H9 (cell line): ENCODE results near the gene CCDC57. TPM values are rescaled to one million over a fixed set of nuclear protein-coding genes. Genes with fewer than 3 reads are reported as not detected.
A peak's percentile ranks its signal among the peaks of the same experiment; 100 is the strongest.

ENCODE experiments used
- DNase-seq: peaks from one replicate; pipeline ENCODE4 v3.0.0-alpha.2; 2017
- H2AFZ ChIP-seq: one replicate; pipeline ENCODE4 v1.6.1; 2013; ENCODE audit warnings: mild to moderate bottlenecking, low read length, control low read depth, moderate library complexity
- H2AK5ac ChIP-seq: 2 replicates; pipeline ENCODE4 v1.6.1; 2013; ENCODE audit warnings: low read length, control low read depth, mixed read lengths; ENCODE audit not compliant: insufficient read length
- H2BK120ac ChIP-seq: one replicate; pipeline ENCODE4 v1.6.1; 2013; ENCODE audit warnings: low read depth, mild to moderate bottlenecking, low read length, control low read depth, inconsistent platforms; ENCODE audit not compliant: poor library complexity, severe bottlenecking
- H2BK12ac ChIP-seq: 2 replicates; pipeline ENCODE4 v1.6.1; 2013; ENCODE audit warnings: low read length, control low read depth, mixed read lengths, low read depth; ENCODE audit not compliant: insufficient read length
- H2BK15ac ChIP-seq: 2 replicates; pipeline ENCODE4 v1.6.1; 2013; ENCODE audit warnings: low read depth, low read length, control low read depth
- H2BK20ac ChIP-seq: one replicate; pipeline ENCODE4 v1.6.1; 2013; ENCODE audit warnings: low read depth, mild to moderate bottlenecking, low read length, control low read depth, inconsistent platforms; ENCODE audit not compliant: poor library complexity, severe bottlenecking
- H2BK5ac ChIP-seq: 2 replicates; pipeline ENCODE4 v1.6.1; 2013; ENCODE audit warnings: low read length, control low read depth, mixed read lengths; ENCODE audit not compliant: insufficient read length
- H3K14ac ChIP-seq: 2 replicates; pipeline ENCODE4 v1.6.1; 2013; ENCODE audit warnings: low read length, control low read depth; ENCODE audit not compliant: insufficient read depth
- H3K18ac ChIP-seq: 2 replicates; pipeline ENCODE4 v1.6.1; 2013; ENCODE audit warnings: low read depth, mild to moderate bottlenecking, mixed read lengths, low read length, control low read depth; ENCODE audit not compliant: insufficient read length
- H3K23ac ChIP-seq: 2 replicates; pipeline ENCODE4 v1.6.1; 2013; ENCODE audit warnings: low read length, control low read depth, mixed read lengths, low read depth; ENCODE audit not compliant: insufficient read length
- H3K23me2 ChIP-seq: 2 replicates; pipeline ENCODE4 v1.6.1; 2013; ENCODE audit warnings: low read depth, mild to moderate bottlenecking, mixed read lengths, low read length, control low read depth; ENCODE audit not compliant: insufficient read length, poor library complexity, severe bottlenecking
- H3K27ac ChIP-seq: 2 replicates; pipeline ENCODE4 v1.5.1; 2013; ENCODE audit warnings: low read length, control low read depth, mixed read lengths, low read depth; ENCODE audit not compliant: insufficient read length
- H3K27me3 ChIP-seq: 2 replicates; pipeline ENCODE4 v1.6.1; 2013; ENCODE audit warnings: low read length, control low read depth, inconsistent platforms; ENCODE audit not compliant: insufficient read depth
- H3K4ac ChIP-seq: 2 replicates; pipeline ENCODE4 v1.6.1; 2013; ENCODE audit warnings: low read depth, mild to moderate bottlenecking, control low read depth, inconsistent platforms, low read length, moderate library complexity
- H3K4me1 ChIP-seq: 2 replicates; pipeline ENCODE4 v1.6.1; 2013; ENCODE audit warnings: low read length, control low read depth, inconsistent platforms; ENCODE audit not compliant: insufficient read depth
- H3K4me2 ChIP-seq: 2 replicates; pipeline ENCODE4 v1.6.1; 2013; ENCODE audit warnings: low read length, control low read depth, mixed read lengths; ENCODE audit not compliant: insufficient read length, insufficient read depth
- H3K56ac ChIP-seq: 2 replicates; pipeline ENCODE4 v1.6.1; 2013; ENCODE audit warnings: low read depth, mild to moderate bottlenecking, mixed read lengths, low read length, control low read depth; ENCODE audit not compliant: insufficient read length
- H3K79me1 ChIP-seq: 2 replicates; pipeline ENCODE4 v1.6.1; 2013; ENCODE audit warnings: low read depth, mild to moderate bottlenecking, moderate library complexity, low read length, control low read depth, inconsistent platforms; ENCODE audit not compliant: insufficient read depth, poor library complexity, severe bottlenecking
- H3K79me2 ChIP-seq: 2 replicates; pipeline ENCODE4 v1.6.1; 2013; ENCODE audit warnings: low read length, control low read depth, inconsistent platforms; ENCODE audit not compliant: insufficient read depth
- H3K9ac ChIP-seq: 2 replicates; pipeline ENCODE4 v1.6.1; 2013; ENCODE audit warnings: low read length, control low read depth, mixed read lengths; ENCODE audit not compliant: insufficient read length; ENCODE audit errors: extremely low read depth
- H3K9me3 ChIP-seq: one replicate; pipeline ENCODE4 v1.6.1; 2013; ENCODE audit warnings: low read depth, low read length, inconsistent platforms; ENCODE audit not compliant: control insufficient read depth
- H3T11ph ChIP-seq: one replicate; pipeline ENCODE4 v1.6.1; 2013; ENCODE audit warnings: mild to moderate bottlenecking, low read length, control low read depth, inconsistent platforms
- H4K20me1 ChIP-seq: one replicate; pipeline ENCODE4 v1.6.1; 2013; ENCODE audit not compliant: control insufficient read depth, insufficient read length, insufficient read depth
- H4K5ac ChIP-seq: 2 replicates; pipeline ENCODE4 v1.6.1; 2013; ENCODE audit warnings: low read depth, mild to moderate bottlenecking, mixed read lengths, low read length, control low read depth; ENCODE audit not compliant: insufficient read length
- H4K8ac ChIP-seq: replicated peaks from 2 replicates; pipeline ENCODE4 v1.6.1; 2013; ENCODE audit warnings: low read length, control low read depth, mixed read lengths, low read depth; ENCODE audit not compliant: insufficient read length
- H4K91ac ChIP-seq: 2 replicates; pipeline ENCODE4 v1.6.1; 2013; ENCODE audit warnings: low read depth, mild to moderate bottlenecking, moderate library complexity, mixed read lengths, low read length, control low read depth; ENCODE audit not compliant: insufficient read length
- H3K27ac Mint-ChIP-seq, 3 experiments: 2 replicates in 2 of 3; 3 replicates in 1 of 3; pipeline ENCODE4 v1.8.0; 2020 to 2021; ENCODE audit warnings: mixed read lengths in 3 of 3, mild to moderate bottlenecking in 1 of 3, moderate library complexity in 1 of 3
- H3K27me3 Mint-ChIP-seq: 2 replicates; pipeline ENCODE4 v1.8.0; 2021; ENCODE audit warnings: low read depth, mild to moderate bottlenecking, moderate library complexity, mixed read lengths
- H3K36me3 Mint-ChIP-seq, 3 experiments: 2 replicates in 2 of 3; 3 replicates in 1 of 3; pipeline ENCODE4 v1.8.0; 2020 to 2021; ENCODE audit warnings: low read depth in 3 of 3, mixed read lengths in 3 of 3; ENCODE audit not compliant: insufficient read depth in 1 of 3
- H3K4me1 Mint-ChIP-seq, 2 experiments: 2 replicates each; pipeline ENCODE4 v1.8.0; 2020; ENCODE audit warnings: mixed read lengths in 2 of 2
- H3K4me3 Mint-ChIP-seq, 2 experiments: 2 replicates in 1 of 2; 3 replicates in 1 of 2; pipeline ENCODE4 v1.8.0; 2020 to 2021; ENCODE audit warnings: mild to moderate bottlenecking in 2 of 2, mixed read lengths in 2 of 2, moderate library complexity in 1 of 2
- H3K9me3 Mint-ChIP-seq, 2 experiments: 2 replicates in 1 of 2; 3 replicates in 1 of 2; pipeline ENCODE4 v1.8.0; 2020; ENCODE audit warnings: mild to moderate bottlenecking in 2 of 2, mixed read lengths in 2 of 2, moderate library complexity in 1 of 2
- CTCF ChIP-seq: fragments of 200-600 bp; sonication (generic); conservative IDR thresholded peaks from 3 replicates; pipeline ENCODE4 v1.8.0; 2021; ENCODE audit warnings: antibody characterized with exemption, mild to moderate bottlenecking
- WGBS: extraction: QIAGEN DNeasy Blood & Tissue Kit; methylation state at CpG from one replicate; pipeline ENCODE4 v1.1.7; 2013; ENCODE audit warnings: missing lambda C conversion rate, low lambda C conversion rate, mixed read lengths; ENCODE audit not compliant: insufficient read length; ENCODE audit errors: extremely low coverage; 5-methylcytosine and 5-hydroxymethylcytosine counted together
- total RNA-seq: library from RNA; stranded (reverse); gene quantifications from 2 replicates; pipeline ENCODE4 v1.2.1, GENCODE V29; 2021

CCDC57 gene
- total RNA-seq, 1 experiment from 2014 or later: 11.0 TPM

- H3K23me2 ChIP-seq: no peaks in the 10 kb centered on the region
- Mint-ChIP-seq H3K36me3 (peaks cover 30 to 68% (median 57%) of the 10 kb centered on the region in 3 experiments; a peak in 6 of 7 replicates), H3K4me3 (no peak overlapping the region), H3K4me1 (peaks cover 0 to 8% of the 10 kb centered on the region in 2 experiments; a peak in 3 of 4 replicates), H3K27me3 (peaks cover 3% of the 10 kb centered on the region; the same call in 1 of the 2 replicates), H3K27ac (peak overlapping the region in 1 of 3 experiments; percentile 6; a peak in 1 of 7 replicates), H3K9me3 (no peaks in the 10 kb centered on the region)
- H3K14ac ChIP-seq: no peak overlapping the region
- no peak overlapping the region for H3T11ph ChIP-seq
- H4K8ac ChIP-seq: no peak overlapping the region
- H2BK12ac ChIP-seq: no peak overlapping the region
- no peak overlapping the region for H2BK15ac ChIP-seq
- no peaks in the 10 kb centered on the region for H3K9me3 ChIP-seq
- no peaks in the 10 kb centered on the region for H4K20me1 ChIP-seq
- no peak overlapping the region for H2BK20ac ChIP-seq
- no peak overlapping the region for H2AFZ ChIP-seq
- H2BK5ac ChIP-seq: no peak overlapping the region
- H3K4ac ChIP-seq: no peak overlapping the region
- DNase-seq: no peak
- H3K56ac ChIP-seq: no peak overlapping the region
- peaks cover 2% of the 10 kb centered on the region; the same call in 1 of the 2 replicates for H3K79me2 ChIP-seq
- no peak overlapping the region for H3K4me2 ChIP-seq
- no peak overlapping the region for H4K91ac ChIP-seq
- H4K5ac ChIP-seq: no peak overlapping the region
- H3K4me1 ChIP-seq: no peaks in the 10 kb centered on the region
- no peaks in the 10 kb centered on the region for H3K79me1 ChIP-seq
- WGBS: no CpG with 5 or more reads among the region's 29 CpGs
- H2AK5ac ChIP-seq: no peak overlapping the region
- no peak overlapping the region for H2BK120ac ChIP-seq
- no peak overlapping the region for H3K27ac ChIP-seq
- H3K23ac ChIP-seq: no peak overlapping the region
- H3K9ac ChIP-seq: no peak overlapping the region
- no peaks in the 10 kb centered on the region for H3K27me3 ChIP-seq
- TF ChIP-seq CTCF: no peak
- no peak overlapping the region for H3K18ac ChIP-seq
Observed at GRCh38 chr17:82242977-82243647, 30.5 kb upstream of the CCDC57 start.
